Stimulated activated CD4-positive, alpha-beta T cell treated with anti-CD3 and anti-CD28 coated beads, Interleukin-15, amount 100 ng/mL, for 48 hours (primary cell): ENCODE results near the gene FYB1.
A peak's percentile ranks its signal among the peaks of the same experiment; 100 is the strongest.
"Not testable (repeated sequence)": the region's sequence is repeated elsewhere in the genome, so short reads cannot be mapped to it uniquely, and the experiment has no call there.

Source experiments
- DNase-seq, 2 donors: peaks; one replicate each; pipeline ENCODE4 v3.0.0-alpha.2; 2020; ENCODE audit warnings: low read depth in 2 of 2

The FYB1 gene

DNA sequence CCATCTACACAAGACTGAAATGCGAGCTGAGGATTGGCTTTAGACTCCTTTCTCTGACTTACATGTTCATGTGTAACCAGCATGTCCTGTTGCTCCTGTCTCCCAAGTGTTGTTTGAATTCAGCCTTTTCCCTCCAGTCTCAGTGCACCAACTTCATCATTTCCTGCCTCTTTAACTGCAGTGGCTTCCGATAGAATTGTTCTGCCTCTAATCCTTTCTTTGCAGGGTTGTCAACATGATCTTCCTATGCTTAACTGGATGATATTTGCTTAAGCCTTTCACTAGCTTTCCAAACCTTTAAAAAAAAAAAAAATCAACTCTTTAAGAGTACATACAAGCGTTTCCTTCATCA is 6.7 kb upstream of the FYB1 start:
- DNase-seq, result no peak

DNA sequence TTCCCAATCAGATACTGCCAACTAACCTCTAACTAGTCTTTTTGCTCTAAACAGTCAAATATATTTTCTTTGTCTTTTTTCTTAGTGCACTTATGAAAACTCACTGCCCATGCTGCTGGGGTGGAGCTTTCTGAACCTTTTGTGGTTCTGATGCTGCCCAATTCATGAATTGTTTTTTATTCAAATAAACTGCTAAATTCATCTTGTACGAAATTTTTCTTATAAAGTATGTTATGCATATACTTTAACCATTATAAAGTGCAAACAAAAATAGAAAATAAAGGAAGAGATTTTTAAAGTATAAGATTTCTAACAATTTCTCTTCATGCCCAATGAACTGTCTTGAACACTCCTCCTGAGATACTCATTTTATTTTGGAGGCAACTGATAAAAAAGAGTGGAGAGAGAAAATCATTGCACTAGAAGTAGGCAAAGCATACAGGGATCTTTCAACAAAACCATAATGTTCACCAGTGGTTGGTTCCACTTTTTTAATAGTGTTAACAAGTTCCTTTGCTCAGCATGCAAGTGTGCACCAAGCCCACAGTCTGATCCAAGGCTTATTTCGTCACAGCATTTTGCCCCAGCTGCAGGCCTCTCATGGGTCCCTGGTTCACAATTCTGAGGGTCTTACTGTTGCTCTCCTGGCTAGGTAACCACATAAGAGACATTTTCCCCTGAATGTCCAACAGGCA is 6.2 kb upstream of the FYB1 start:
- no peak for DNase-seq

DNA sequence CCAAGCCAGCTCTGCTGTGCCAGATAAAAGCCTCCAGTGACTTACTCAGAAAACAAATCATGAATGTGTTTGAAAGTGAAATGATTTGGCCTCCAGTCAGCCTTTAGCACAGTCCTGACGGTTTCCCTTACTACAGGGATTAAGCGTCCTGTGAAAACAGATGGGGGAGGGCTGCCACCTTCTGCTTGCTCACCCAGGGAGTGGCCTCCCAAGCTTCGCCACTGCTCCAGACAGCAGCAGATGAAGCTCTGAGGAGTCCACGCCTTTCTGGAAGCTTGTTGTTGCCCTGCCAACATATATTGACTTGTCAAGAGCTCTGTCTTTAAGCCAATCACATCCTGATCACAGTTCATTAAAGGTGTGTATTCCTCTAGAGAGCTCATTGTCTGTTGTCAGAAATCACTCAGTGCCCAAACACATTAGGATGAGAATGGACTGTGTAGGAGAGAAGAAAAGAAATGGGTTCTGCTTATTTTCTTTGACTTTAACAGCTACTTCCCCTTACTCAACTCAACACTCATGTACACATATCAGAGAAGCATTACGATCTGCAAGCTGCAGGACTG is 4.9 kb upstream of the FYB1 start:
- DNase-seq, result no peak

DNA sequence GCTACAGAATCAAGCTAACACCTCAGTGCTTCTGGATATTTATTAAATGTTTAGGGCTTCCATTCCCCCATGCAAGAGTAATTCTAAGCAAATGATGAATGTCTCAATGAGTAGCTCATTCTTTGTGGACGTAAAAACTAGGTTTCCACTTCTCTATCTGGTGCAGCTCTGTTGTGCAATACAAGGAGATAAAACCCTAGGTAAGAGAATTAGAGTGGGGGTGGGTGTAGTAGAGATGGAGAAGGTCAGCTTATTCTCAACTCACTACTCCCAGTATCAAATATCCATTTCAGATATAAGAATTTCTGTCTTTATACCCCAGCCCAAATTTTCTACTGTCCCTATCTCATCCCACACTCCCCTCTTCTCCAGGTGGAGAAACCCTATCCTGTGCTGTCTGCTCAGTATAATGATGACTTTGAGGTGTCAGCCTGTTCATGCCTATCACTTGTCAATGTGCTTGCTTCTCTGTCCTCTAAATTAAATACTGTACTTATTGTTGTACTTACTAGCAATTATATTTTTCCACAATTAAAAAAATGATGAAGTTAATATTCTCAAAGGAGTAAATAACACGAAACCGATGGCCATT is 4.3 kb upstream of the FYB1 start:
- no peak for DNase-seq

DNA sequence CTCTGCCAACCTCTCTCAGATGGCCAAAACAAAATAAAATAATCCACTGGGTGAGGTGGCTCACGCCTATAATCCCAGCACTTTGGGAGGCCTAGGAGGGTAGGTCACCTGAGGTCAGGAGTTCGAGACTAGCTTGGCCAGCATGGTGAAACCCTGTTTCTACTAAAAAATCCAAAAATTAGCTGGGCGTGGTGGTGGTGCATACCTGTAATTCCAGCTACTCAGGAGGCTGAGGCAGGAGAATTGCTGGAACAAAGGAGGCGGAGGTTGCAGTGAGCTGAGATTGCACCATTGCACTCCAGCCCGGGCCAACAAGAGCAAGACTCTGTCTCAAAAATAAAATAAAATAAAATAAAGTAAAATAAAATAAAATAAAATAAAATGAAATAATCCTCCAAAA is 2.3 kb upstream of the FYB1 start:
- DNase-seq, result not testable (repeated sequence)

DNA sequence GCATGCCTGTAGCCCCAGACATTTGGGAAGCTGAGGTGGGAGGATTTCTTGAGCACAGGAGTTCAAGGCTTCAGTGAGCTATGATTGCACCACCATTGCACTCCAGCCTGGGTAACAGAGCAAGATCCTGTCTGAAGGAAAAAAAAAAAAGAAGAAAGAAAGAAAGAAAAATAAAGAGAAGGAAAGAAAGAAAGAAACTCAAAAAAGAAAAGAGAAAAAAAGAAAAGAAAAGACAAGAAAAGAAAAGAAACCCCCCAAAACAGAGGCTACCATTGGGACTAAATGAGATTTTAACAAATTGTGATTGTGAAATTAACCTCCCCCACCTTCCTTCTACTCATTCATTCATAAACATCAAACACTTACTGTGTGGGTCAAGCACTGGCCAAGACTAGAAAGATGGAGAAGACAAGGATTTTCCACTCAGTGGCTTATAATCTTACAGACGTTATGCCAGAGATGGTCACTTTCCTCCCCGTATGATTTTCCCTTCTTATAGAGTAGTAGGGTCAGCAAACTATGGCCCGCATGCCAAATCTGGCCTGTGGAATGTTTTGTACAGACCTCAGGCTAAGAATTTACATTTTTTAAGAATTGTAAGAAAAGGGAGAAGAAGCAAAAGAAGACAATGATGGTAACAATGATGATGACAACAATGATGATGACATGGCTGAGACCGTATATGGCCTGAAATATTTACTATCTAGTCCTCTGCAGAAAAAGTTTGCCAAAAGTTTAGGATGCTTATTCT is 1.1 kb upstream of the FYB1 start:
- DNase-seq, result no peak

DNA sequence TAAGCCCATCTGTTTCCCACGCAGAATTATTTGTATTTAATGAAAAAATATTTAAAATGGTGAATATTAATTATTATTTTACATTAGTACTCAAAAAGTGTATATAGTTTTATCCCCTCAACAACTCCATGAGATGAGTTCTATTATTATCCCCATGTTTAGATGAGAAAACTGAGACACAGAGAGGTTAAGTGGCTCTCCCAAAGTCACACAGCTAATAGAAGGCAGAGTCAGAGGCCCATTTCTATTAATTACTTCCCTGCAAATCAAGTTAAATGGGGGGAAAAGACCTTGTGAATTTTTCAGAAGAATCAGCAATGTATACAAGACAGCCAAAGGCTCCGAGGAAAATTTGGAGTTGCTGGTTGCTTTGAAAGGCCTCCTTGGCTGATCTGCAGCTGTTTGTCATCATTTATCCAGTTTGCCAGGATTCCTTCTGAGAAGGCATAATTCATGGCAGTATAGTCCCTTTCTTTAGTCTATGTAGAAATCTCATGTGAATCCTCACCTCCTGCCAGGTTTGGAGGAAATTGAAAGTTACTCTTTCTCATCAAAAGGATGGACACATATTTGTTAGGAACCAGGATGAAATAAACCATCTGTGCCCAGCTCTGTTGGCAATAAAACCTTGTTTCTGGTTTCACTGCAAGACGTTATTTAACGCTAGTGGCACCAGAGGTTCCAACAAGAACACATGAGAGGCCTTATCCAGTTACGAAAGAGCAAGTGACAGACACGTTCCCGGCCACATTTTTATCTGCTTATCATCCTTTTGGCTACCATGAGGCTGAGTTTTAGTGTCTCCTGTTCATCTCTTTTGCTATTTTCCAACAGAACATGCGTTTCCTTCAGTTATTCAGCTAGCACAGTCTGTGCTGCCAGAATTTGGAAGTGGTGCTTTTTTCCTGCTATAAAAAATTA is 621 bp downstream of the FYB1 start:
- no peak for DNase-seq

DNA sequence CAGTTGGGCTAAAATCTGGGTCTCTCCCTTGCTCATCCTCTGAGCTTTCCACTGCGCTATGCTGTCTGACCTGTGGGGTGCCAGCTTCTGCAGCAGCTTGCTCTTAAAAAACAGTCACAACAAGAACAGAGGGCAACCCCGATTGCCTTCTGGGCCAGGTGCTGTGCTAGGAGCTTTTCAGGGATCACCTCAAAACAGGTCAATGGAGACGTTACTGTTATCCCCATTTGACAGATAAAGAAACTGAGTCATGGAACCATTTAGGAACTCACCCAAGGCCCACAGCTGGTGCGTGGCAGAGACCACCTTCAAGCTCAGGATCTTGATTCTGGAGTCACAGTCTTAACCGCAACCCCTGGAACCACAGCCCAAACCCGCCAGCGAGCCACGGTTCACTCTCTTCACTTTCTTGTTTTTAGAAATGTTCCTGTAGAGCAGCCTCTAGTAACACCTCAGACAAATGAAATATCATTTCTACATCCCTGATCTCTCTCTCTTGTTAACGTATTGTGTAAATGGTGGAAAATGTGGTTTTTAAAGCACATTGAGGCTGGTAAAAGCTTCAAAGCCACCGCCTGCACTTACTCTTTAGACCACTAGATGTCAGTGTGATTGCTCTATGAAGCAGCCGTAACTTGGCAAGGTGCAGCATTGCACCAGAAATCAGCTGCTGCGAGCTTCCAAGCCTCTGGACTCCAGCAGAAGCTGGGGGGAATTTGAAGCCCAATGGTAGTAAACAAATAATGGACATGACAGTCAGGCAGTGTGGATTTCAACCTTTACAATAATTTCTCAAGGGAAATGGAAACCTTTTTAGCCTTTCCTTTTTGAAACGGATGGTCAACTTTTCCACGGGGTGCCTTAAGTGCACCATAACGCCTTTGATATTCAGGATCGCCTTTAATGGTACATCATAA is 1.7 kb downstream of the FYB1 start:
- DNase-seq, result peak; percentile 53 to 79

DNA sequence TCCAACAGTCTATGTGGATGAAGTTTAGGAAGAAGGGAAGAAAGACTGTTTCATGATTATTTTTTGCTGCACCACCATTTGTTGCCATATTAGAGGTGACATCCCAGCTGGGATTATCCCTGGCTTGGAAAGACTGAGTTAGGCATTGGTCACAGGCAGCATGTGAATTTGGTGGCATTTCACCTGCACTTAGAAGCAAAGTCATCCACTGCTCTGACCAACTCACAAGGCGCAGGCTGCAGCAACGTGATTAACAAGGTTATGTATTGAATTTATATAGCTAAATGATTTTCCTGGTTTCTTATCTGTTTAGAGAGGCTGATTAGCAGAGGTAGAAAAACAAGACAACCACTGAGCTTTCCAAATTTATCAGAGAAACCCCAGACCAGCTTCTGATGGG is 2.7 kb downstream of the FYB1 start:
- DNase-seq, result no peak

DNA sequence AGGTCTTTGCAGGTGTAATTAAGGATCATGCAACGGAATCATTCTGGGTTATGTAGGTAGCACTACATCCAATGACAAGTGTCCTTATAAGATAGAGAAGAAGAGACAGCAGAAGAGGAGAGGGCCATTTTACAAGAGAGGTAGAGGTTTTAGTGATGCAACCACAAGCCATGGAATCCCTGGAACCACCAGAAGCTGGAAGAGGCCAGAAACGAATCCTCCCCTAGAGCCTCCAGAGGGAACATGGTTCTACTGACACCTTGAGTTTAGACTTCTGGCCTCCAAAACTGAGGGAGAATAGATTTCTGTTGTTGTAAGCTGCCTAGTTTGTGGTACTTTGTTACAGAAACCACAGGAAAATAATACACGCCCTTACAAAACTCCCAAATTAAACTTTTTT is 3.5 kb downstream of the FYB1 start:
- no peak for DNase-seq

DNA sequence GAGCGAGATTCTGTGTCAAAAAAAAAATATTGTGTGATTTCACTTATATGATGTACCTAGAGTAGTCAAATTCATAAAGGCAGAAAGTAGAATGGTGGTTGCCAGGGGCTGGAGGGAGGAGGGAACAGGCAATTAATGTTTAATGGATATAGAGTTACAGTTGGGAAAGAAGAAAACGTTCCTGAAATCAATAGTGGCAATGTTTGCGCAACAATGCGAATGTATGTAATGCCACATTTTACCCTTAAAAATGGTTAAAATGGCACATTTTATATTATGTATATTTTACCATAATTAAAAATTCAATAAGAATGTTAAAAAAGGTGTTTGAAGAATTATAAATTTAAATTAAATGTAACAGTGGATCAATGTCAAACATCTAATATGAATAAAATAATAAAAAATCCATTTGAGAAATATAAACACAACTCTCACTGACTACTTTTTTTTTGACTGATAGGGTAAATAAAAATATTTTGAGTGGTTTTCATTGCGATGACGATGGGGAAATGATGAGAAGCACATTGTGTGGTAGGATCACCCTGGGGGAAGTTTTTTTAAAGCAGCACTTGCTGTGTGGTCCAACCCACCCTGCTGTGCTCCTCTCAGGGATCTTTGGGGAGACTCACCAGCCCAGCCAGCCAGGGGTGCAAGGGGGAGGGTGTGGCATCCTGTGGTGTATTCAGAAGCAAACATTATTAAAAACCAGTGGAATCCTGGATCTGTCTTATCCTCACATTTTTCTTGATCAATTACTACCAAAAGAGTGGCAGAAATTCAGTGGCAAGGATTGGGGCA is 4.3 kb downstream of the FYB1 start:
- no peak for DNase-seq

DNA sequence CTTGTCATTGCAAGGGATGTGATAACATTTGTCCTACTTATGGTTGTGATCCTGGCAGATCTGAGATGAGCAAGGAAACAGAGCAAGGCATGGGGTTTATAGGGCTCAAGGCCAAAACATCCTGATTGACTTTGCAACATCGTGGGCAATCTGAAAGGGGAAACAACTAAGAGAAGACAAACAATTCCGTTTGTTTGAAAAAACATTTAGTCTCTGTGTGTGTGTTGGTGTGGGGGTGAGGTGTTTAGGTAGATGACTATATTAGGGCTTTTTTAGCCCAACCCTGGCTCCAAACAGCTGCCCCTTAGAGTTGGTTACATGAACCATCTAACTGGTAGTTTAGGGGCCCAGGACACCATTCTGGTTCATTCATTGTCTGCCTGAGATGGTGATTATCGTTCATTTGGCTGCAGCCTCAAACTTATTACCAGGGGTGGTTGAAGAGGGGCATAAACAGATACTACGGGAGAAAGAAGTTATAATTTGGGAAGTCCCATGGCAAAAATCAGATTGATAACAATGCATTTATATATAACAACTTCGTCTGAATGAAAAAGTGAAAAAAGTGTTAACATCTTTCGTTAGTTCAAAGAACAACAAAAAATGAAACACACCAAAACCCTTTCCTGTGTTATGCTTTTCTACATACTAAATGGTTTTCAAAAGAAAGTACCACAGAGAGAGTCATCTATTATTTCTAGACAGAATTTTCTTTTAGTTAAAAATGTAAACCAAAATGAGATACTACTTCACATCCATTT is 5.7 kb downstream of the FYB1 start:
- no peak for DNase-seq

DNA sequence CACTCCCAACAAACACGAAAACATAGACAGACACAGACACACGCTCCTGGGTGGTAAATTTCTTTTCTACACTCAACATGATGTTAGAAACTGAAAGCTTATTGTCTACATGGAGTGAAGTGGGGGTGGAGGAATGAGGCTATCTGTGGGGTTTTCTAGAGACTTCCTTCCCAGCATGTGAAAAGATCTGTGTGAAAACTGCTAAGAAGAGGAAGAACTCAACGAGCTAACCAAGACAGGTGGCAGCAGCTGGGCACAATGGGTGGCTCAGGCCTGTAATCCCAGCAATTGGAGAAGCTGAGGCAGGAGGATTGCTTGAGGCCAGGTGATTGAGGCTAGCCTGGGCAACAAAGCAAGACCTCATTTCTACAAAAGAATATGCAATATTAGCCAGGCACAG is 7.6 kb downstream of the FYB1 start:
- no peak for DNase-seq

DNA sequence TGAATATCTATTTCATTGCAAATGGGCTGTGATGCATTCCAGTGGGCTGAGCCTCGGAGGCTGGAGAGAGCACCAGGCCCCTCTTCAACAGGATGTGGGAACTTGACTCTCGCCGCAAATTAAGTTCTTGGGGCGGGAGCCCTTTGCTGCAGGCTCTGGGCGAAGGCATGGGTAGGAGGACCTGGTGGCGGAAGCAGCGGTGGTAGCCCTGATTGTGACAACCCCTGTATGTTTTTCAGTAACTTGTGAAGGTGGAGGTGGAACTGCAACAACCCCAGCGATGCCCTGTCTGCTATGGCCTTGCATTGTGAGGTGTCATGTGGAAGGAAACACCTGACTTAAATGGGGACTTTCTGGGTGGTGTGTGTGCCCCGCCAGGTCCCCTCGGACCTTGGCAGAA is 9.4 kb downstream of the FYB1 start:
- DNase-seq, result peak; percentile 62 to 71

DNA sequence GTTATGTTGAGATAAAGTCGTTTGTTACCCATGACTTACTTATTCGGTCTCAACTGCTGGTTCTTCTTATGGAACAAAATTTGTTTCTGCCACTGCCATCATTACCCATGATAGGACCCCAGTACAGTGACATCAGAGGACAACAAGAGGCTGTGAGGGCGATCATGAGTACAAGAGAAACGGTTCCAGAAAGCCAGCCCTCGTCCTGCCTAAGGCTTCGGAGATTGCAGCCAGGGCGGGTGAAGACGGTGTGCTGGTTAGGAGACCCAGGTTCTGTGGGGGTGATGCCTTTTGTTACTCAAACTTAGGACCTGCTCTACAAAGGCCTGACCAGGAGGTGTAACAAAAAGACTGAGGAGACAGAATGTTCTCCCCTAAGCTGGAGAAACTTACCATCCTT is 10.9 kb downstream of the FYB1 start:
- DNase-seq, result no peak

DNA sequence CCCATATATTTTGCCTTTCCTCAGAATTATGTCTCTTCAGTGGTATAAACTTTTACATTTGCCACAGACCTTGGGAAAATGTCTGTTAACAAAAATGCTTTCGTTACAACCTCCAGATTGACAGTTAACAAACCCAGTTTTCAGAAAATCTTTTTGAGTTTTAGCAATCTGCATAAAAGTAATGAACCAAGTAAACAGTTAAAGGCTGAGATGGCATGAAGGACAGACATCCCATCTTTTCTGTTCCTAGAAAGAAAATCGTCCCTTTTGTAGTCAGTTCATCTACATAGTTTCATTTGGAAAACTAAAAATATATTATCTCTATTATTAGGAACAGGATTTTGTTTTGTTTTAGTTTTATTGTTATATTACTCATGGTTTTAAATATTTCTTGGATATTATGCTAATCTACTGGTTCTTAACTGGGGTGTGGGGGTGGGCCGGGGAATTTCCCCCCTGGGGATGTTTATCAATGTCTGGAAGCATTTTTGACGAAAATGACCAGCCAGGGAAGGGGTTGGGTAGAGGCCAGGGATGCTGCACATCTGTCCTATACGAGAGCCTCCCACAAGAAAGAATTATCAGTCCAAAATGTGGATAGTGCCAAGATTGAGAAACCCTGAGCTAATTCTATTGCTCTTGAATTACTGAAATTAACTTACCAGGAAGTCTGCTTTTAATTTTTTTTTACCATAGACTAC is 11.9 kb downstream of the FYB1 start:
- no peak for DNase-seq

DNA sequence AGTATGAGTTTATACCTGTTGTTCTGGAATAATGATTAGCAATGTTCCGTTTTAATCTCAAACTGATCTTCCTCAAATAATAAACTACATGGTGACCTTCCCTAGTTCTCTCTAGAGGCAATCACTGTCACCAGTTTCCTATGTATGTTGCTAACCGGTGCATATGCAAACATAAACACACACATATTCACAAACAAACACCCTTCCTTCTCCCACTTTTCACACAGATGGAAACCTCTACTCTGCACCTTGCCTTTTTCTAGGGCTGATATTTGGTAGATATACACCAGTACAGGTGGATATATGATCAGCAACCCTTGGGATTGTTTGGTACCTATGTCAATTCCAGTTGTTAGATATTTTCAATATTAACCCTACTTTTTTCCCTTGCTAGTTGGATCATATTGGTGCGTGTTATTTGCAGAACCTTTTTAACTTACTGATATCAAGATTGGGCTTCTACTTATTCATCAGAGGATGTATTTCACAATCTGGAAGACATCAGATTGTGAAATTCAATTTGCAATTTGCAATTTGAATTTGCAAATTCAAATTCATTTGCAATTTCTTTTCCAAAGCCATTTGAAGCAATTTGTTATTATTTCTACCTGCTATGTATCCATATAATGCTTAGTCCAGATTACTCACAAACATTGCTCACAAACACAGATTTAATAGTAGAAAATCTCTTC is 12.6 kb downstream of the FYB1 start:
- DNase-seq, result no peak

DNA sequence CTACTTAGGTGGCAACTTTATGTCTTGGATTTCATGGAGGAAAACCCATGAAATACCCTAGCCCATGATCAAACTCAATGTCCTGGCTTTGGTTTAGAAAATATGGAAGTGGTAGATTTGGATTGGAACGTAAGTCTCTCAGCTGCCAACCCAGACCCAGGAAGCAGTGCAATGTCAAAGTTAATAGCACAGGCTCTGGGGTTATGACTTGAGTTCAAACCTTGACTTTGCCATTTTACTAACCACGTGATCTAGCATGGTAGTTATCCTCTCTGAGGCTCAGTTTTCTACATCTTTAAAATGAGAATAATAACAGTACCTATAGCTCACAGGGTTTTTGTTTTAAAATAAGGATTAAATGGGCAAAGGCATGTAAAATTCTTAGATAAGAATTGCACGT is 13.8 kb downstream of the FYB1 start:
- DNase-seq, result no peak
